Measurements from ENCODE around the gene APCDD1. TPM values are rescaled to one million over a fixed set of nuclear protein-coding genes. Genes with fewer than 3 reads are reported as not detected.

The APCDD1 gene
- total RNA-seq, 1 experiment from 2014 or later, result 355 TPM

GRCh38 chr18:10440884-10441283 lies 13.6 kb upstream of the APCDD1 start:
- no peaks in the 10 kb centered on the region for H3K9me3 ChIP-seq (ENCODE audit: low read depth, low read length, poor library complexity, severe bottlenecking)
- no peak overlapping the region for H3K27ac ChIP-seq (ENCODE audit: low read depth, low read length, poor library complexity, severe bottlenecking)
- intact Hi-C loops (cut with micrococcal nuclease; ENCODE audit: unreplicated experiment), result loop anchor here (2.0 to 5.0 kb wide), 2 partner anchors 36 to 469 kb away; no protein-coding TSS in a partner anchor
- TF ChIP-seq CTCF (conservative IDR thresholded peaks at IDR 0.05; ENCODE audit: low read depth, low read length) (no peak), EZH2 (IDR thresholded peaks at IDR 0.05; ENCODE audit: borderline replicate concordance, low read depth, low read length, poor library complexity, severe bottlenecking) (no peak)
- peaks cover 41% of the 10 kb centered on the region for H3K4me1 ChIP-seq (ENCODE audit: insufficient read depth, low read length, poor library complexity, severe bottlenecking)
- ChIA-PET CTCF (interaction anchor here (0.5 to 0.8 kb wide), 2 partner anchors 35 to 1366 kb away, joined by 3 read pairs; no protein-coding TSS in a partner anchor), POLR2A (ENCODE audit: low non-redundant PET) (no interaction called here)
- no peak overlapping the region for H3K4me3 ChIP-seq (ENCODE audit: low read depth, low read length, poor library complexity, severe bottlenecking)
- H3K36me3 ChIP-seq (ENCODE audit: insufficient read depth, low read length, poor library complexity, severe bottlenecking), result no peaks in the 10 kb centered on the region
- peak; percentile 97 for DNase-seq (ENCODE audit: low spot score)
- no TSS peak for BruUV-seq (replicated peaks)
- peaks cover 25% of the 10 kb centered on the region for H3K27me3 ChIP-seq (replicated peaks; ENCODE audit: insufficient read depth, low read depth, low read length, poor library complexity)

DNA sequence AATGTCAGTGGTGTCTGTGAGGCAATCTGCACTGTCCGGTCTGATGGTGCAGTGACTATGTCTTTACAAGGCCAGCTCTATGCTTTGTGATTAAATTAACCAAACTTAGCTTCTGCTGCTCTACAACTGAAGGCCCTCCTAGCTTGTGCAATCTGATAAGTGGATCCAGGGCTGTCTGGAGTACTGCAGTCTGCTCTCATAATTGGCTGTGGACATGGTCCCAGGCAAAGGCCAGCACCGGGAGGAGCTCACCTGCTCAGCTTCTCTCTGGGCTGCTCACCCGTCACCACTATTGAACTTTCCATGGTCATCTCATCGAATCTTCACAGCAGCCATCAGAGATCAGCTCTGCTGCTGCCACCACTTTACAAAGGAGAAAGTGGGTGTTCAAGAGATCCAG lies 13.0 kb upstream of the APCDD1 start:
- no TSS peak for BruUV-seq (replicated peaks)
- no peak overlapping the region for H3K27ac ChIP-seq (ENCODE audit: low read depth, low read length, poor library complexity, severe bottlenecking)
- intact Hi-C loops (cut with micrococcal nuclease; ENCODE audit: unreplicated experiment), result loop anchor here (2.0 to 5.0 kb wide), 2 partner anchors 37 to 469 kb away; no protein-coding TSS in a partner anchor
- H3K4me1 ChIP-seq (ENCODE audit: insufficient read depth, low read length, poor library complexity, severe bottlenecking), result peaks cover 35% of the 10 kb centered on the region
- peaks cover 28% of the 10 kb centered on the region for H3K27me3 ChIP-seq (replicated peaks; ENCODE audit: insufficient read depth, low read depth, low read length, poor library complexity)
- DNase-seq (ENCODE audit: low spot score), result peak; percentile 49
- H3K9me3 ChIP-seq (ENCODE audit: low read depth, low read length, poor library complexity, severe bottlenecking), result no peaks in the 10 kb centered on the region
- no peaks in the 10 kb centered on the region for H3K36me3 ChIP-seq (ENCODE audit: insufficient read depth, low read length, poor library complexity, severe bottlenecking)
- POLR2A ChIA-PET (ENCODE audit: low non-redundant PET), result no interaction called here
- TF ChIP-seq EZH2 (IDR thresholded peaks at IDR 0.05; ENCODE audit: borderline replicate concordance, low read depth, low read length, poor library complexity, severe bottlenecking) (no peak), CTCF (conservative IDR thresholded peaks at IDR 0.05; ENCODE audit: low read depth, low read length) (no peak)
- CTCF ChIA-PET, result no interaction called here
- no peak overlapping the region for H3K4me3 ChIP-seq (ENCODE audit: low read depth, low read length, poor library complexity, severe bottlenecking)

DNA sequence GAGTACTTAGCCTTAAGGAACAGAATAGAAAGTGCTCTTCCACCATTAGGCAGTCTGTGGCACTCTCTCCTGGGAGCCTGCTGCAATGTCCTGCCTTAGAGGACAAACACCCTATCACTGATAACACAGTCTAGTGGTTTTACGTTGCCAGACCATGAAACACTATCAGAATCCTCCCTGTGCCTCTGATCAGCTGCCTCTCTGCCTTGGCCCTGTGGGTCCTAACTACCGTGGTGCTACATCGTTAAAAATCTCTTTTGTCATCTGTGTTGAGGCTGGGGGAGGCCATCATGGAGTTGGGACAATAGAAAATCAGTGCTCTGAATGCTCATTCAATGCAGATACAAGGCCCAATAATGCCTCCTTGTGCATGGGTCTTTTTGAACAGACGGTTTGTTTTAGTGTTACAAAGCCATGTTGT lies 11.9 kb upstream of the APCDD1 start:
- no peak overlapping the region for H3K4me3 ChIP-seq (ENCODE audit: low read depth, low read length, poor library complexity, severe bottlenecking)
- DNase-seq (ENCODE audit: low spot score), result peak; percentile 42
- H3K27me3 ChIP-seq (replicated peaks; ENCODE audit: insufficient read depth, low read depth, low read length, poor library complexity), result peaks cover 28% of the 10 kb centered on the region
- H3K4me1 ChIP-seq (ENCODE audit: insufficient read depth, low read length, poor library complexity, severe bottlenecking), result peaks cover 27% of the 10 kb centered on the region
- H3K27ac ChIP-seq (ENCODE audit: low read depth, low read length, poor library complexity, severe bottlenecking), result no peak overlapping the region
- no TSS peak for BruUV-seq (replicated peaks)
- peak; percentile 38; the same call in 1 of the 2 replicates for TF ChIP-seq CTCF (conservative IDR thresholded peaks at IDR 0.05; ENCODE audit: low read depth, low read length)
- TF ChIP-seq EZH2 (IDR thresholded peaks at IDR 0.05; ENCODE audit: borderline replicate concordance, low read depth, low read length, poor library complexity, severe bottlenecking), result no peak
- intact Hi-C loops (cut with micrococcal nuclease; ENCODE audit: unreplicated experiment), result loop anchor here (5.0 kb wide), 1 partner anchor 470 kb away; no protein-coding TSS in a partner anchor
- CTCF ChIA-PET, result no interaction called here
- no peaks in the 10 kb centered on the region for H3K9me3 ChIP-seq (ENCODE audit: low read depth, low read length, poor library complexity, severe bottlenecking)
- POLR2A ChIA-PET (ENCODE audit: low non-redundant PET), result no interaction called here
- no peaks in the 10 kb centered on the region for H3K36me3 ChIP-seq (ENCODE audit: insufficient read depth, low read length, poor library complexity, severe bottlenecking)
